Measurements from ENCODE around the gene MNX1.

GRCh38 chr7:156964971-156965370 lies 45.5 kb downstream of the MNX1 start:
- TF ChIP-seq, protein P1, sequence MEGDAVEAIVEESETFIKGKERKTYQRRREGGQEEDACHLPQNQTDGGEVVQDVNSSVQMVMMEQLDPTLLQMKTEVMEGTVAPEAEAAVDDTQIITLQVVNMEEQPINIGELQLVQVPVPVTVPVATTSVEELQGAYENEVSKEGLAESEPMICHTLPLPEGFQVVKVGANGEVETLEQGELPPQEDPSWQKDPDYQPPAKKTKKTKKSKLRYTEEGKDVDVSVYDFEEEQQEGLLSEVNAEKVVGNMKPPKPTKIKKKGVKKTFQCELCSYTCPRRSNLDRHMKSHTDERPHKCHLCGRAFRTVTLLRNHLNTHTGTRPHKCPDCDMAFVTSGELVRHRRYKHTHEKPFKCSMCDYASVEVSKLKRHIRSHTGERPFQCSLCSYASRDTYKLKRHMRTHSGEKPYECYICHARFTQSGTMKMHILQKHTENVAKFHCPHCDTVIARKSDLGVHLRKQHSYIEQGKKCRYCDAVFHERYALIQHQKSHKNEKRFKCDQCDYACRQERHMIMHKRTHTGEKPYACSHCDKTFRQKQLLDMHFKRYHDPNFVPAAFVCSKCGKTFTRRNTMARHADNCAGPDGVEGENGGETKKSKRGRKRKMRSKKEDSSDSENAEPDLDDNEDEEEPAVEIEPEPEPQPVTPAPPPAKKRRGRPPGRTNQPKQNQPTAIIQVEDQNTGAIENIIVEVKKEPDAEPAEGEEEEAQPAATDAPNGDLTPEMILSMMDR (IDR thresholded peaks at IDR 0.05), result no peak
- TF ChIP-seq POLR2AphosphoS5 (IDR thresholded peaks at IDR 0.05) (no peak), POLR2A (IDR thresholded peaks at IDR 0.05) (no peak), EP300 (IDR thresholded peaks at IDR 0.05) (no peak)
